Kidney capillary endothelial cell (primary cell): ENCODE data around the gene MAP3K12.
"Not testable (repeated sequence)": the region's sequence is repeated elsewhere in the genome, so short reads cannot be mapped to it uniquely, and the experiment has no call there.

Experiments
- DNase-seq: peaks from one replicate; pipeline ENCODE4 v3.0.0-alpha.2; 2018; ENCODE audit warnings: low spot score

The MAP3K12 gene, protein sequence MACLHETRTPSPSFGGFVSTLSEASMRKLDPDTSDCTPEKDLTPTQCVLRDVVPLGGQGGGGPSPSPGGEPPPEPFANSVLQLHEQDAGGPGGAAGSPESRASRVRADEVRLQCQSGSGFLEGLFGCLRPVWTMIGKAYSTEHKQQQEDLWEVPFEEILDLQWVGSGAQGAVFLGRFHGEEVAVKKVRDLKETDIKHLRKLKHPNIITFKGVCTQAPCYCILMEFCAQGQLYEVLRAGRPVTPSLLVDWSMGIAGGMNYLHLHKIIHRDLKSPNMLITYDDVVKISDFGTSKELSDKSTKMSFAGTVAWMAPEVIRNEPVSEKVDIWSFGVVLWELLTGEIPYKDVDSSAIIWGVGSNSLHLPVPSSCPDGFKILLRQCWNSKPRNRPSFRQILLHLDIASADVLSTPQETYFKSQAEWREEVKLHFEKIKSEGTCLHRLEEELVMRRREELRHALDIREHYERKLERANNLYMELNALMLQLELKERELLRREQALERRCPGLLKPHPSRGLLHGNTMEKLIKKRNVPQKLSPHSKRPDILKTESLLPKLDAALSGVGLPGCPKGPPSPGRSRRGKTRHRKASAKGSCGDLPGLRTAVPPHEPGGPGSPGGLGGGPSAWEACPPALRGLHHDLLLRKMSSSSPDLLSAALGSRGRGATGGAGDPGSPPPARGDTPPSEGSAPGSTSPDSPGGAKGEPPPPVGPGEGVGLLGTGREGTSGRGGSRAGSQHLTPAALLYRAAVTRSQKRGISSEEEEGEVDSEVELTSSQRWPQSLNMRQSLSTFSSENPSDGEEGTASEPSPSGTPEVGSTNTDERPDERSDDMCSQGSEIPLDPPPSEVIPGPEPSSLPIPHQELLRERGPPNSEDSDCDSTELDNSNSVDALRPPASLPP

DNA sequence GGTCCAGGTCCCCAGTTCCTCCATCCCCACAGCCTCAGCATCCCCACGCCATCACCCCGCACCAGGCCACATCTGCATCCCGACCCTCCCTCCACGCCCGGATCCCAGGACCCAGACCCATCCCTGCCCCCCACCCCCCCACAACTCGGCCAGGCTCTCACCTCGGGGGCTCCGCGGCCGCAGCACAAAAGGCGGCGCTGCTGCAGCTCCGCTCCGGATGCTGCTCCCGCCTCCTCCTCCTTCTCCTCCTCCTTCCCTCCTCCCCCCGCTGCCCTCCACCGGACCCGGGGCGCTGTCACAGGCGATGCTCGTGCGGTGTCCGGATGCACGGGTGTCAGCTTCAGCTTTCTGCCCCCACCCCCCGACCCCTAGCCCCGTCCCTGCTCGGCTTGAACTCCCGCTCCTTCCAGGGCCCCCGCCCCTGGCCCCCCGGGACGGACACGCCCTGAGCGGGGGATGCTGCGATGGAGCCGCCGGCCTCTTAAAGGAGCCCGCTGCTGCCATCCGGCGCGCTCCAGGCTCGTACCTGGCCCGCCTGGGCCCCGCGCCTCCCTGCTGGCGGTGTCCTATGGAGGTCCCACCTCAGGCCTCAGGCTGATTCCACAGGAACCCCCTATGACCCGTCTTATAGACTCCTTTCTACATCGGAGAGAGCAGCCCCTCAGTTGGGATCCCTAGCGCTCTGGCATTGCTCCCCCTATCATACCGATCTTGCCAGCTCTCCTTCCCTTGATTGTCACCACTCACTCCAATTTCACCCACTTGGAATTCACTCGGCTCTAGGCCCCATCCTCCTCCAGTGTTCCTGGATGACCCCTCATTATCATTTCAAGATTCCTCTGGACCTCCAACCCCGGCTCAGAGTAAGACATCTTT lies at the start of gene MAP3K12:
Gene MAP3K12 (minus strand): TSS at position 193 of the 876 bp plus-strand sequence. CDS start 12,067 bp downstream, outside the sequence.
- peak; percentile 36 for DNase-seq

DNA sequence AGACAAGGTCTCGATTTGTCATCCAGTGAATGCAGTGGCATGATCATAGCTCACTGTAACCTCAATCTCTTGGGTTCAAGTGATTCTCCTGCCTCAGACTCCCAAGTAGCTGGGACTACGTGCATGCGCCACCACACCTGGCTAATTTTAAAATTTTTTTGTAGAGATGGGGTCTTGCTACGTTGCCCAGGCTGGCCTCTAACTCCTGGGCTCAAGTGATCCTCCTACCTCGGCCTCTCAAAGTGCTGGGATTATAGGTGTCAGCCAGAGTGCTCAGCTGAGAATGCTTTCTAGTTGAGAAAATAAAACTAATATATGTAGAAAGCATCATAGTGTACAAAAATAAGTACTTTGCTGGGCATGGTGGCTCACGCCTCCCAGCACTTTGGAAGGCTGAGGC lies 49.1 kb upstream of the MAP3K12 start:
- DNase-seq: not testable (repeated sequence)

DNA sequence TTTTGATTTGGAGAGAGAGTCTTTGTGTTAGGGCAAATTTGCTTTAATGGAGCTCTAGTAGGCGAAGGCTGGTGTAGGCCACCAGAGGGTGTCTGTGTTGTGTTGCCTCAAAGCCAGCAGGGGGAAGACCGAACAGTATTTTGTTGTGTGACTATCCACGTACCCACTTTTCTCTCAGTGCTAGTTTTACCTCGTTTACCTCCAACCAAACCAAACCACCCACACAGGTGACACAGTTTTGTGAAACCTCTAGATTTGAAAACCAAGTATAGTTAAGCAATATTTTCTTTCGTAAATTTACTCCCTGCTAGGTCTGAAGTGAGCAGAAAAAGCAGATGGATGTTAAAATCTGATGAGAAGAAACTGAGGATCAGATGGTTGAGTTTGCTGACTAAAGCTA lies 44.3 kb upstream of the MAP3K12 start:
- DNase-seq: peak; percentile 48

DNA sequence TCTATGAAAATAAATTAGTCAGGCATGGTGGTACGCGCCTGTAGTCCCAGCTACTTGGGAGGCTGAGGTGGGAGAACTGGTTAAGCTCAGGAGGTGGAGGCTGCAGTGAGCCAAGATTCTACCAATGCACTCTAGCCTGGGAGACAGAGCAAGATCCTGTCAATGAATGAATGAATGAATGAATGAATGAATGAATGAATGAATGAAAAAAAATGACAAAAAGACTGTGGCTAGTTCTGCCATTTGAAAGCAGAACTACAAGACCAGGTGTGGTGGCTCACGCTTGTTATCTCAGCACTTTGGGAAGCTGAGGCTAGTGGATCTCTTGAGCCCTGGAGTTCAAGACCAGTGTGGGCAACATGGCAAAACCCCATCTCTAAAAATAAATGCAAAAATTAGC lies 40.3 kb upstream of the MAP3K12 start:
- no peak for DNase-seq

DNA sequence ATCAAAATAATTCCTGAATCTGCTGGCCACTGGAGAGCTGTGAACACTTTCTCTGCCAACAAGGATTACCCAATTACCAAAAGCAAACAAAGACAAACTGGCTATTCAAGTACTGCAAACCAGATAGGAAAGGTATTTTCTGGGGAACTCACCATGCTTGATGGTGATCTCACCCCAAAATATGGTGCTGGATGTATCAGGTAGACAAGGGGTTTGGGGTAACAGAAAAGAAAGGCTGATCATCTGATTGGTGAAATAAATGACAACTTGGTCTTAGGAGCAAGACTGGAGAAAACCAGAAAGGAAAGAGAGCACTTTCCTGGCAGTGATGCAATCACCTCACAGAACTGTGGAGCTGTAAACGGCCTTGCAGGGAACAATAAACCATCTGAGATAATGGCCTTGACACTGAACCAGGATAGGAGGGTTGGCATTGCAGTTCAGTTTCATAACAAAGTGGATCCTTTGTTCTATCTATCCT lies 39.0 kb upstream of the MAP3K12 start:
- DNase-seq: no peak

DNA sequence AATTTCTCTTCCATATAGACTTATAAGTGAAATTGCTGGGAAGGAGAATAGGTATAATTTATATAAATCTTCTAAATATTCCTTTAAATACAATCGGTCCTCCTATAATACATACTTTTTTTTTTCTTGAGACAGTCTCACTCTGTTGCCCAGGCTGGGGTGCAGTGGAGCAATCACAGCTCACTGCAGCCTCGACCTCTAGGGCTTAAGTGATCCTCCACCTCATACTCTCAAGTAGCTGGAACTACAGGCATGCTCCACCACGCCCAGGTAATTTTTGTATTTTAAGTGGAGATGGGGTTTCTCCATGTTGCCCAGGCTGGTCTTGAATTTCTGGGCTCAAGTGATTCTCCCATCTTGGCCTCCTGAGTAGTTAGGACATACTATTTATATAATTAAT lies 37.7 kb upstream of the MAP3K12 start:
- no peak for DNase-seq

DNA sequence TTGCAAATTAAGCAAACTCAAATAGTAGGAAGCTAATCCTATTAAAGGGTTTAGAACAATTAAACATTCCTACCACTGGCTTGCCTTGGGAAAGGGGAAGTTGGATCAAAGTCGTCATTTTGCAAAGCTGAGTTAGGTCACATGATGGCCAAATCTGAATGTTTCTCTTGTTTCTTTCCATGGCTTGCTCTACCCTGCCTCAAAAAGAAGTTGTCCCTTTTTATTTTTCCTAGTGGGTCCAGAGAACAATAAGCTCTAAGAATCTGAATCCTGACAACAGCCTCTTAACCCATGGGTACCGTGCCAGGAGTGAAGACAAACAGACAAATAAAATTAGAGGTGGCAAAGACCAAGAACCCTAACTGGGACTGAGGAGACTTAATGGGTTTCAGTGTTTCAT lies 34.2 kb upstream of the MAP3K12 start:
- no peak for DNase-seq

DNA sequence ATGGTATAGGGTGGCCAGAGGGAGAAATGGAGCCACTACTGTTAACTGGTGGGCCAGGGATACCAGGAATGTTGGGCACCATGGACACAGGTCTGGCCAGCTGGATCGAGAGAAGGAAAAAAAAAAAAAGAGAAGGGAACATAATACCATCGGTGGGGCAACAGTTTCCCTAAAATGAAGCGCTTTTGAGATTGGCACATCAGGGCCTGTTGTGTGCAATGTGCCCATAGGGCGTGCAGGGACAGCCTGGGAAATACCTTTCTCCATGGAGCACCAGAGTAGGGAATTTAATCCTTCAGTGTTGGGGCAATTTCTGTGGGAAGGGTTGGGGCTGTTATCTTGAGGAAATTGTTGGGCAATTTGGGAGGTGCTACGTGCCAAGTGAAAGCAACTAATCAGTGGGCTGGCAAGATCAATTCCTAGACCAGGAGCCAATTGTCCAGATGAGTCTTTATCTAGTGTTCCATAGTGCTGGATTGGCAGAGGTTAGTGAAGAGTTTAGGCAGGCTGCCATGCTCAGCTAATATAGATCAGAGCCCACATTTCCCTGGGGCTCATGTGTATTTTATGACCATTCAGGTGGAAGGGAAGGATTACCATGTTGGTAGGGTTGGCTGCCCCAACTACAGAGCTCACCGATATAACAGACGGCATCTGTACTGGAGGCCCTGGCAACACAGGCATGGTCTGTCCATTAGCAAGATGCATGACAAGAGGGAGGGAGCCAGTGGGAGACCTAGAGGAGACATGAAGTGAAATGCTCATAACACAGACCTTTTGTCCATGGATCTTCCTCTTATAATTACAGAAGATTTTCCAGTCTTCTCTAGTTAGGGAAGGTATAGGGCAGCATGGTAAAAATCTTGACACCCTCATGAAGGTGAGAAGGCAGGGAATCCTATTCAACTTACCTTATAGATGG lies 33.5 kb upstream of the MAP3K12 start:
- no peak for DNase-seq

DNA sequence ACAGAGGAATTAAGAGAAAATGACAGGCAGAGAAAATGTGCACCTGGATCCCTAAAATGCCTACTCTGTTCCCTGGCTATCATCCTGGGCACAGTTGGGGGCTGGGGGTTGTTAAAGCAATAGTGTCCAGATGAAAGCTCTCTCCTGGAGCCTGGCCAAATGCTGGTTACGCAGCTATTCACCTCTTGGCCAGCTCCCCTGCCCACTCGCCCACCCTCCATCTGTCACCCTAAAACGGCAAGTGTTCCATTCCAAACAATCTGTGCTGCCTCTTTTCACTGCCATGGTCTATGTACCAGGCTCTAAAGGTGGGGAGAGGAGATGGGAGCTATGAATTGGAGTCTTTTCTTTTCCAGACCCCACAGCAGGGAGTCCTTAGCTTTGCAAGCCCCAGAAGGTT lies 32.8 kb upstream of the MAP3K12 start:
- DNase-seq: no peak

DNA sequence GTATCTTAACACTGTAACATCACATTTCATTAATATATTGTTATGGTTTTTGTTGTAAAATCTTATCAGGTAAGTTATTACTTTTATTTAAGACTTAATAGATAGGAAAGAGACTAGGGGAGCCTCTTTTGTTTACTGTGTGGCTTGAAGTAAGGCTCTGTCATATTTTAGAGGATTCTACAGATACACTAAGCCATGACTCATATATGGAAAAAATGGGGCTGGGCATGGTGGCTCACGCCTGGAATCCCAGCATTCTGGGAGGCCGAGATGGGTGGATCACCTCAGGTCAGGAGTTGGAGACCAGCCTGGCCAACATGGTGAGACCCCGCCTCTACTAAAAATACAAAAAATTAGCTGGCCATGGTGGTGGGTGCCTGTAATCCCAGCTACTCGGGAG lies 31.7 kb upstream of the MAP3K12 start:
- no peak for DNase-seq

DNA sequence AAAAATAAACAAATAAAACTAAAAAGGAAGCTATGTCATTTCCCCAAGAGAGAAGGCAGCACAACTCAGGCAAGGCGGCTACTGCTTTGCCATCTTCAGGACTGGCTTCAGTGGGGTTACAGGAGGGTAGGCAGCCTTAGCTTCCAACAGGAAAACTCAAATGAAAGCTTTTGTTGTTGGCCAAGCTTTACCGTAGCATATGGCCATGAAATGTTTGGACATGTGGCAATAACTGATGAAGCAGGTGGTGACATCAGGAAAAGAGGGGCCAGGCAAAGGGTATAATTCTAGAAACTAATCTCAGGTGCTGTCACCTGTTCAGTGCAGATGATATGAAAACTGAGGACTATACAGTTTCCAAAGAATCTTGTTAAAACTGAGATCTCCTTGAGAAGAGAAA lies 30.8 kb upstream of the MAP3K12 start:
- no peak for DNase-seq

DNA sequence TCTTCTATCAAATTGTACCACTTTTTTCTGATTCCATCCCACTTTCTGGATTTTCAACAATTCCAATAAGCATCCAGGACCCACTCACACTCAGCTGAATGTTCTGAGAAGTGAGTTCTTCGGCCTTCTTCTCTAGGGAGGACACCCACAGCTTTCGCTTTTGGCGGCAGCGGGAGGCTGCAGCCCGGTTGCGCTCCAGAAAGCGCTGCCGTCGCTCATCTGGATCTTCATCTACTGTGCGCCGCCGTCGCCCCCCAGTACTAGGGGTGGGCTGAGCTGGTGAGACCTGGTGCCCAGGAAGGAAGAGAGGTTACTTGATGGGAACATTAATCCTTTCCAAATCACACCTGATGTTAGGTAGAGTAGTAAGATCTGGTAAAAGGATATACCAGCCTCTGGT lies 25.2 kb upstream of the MAP3K12 start:
- DNase-seq: no peak

DNA sequence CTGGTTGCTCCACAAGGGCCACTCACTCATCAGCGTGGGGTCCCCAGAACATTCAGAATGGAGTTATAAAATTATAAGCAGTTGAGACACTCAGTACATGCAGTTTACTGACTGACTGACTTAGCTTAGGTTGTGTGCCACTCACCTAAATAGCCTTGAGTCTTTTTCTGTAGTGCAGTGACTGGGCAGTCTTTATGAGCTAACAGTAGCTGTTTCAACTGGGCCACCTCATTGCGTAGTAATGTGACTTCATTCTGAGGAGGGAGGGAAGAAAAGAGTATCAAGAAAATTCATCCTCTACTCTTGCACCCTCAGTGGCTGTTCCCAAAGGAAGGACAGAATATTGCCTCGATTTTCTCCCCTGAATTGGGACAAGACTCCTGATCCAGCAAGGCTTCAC lies 23.9 kb upstream of the MAP3K12 start:
- no peak for DNase-seq

DNA sequence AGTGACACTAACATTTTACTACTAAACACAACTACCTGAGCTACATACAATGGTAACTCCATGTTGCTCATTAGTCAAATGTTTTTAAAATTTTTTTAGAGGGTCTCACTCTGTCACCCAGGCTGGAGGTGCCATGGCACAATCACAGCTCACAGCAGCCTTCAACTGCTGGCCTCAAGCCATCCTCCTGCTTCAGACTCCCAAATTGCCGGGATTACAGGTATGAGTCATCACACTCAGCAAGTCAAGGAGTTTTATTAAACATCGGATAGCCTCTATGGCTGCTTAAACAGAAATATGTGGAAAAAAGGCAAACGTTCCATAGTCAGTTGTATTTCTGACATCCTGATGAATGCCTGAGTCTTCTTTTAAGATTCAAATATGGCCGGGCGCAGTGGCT lies 19.1 kb upstream of the MAP3K12 start:
- DNase-seq: no peak

DNA sequence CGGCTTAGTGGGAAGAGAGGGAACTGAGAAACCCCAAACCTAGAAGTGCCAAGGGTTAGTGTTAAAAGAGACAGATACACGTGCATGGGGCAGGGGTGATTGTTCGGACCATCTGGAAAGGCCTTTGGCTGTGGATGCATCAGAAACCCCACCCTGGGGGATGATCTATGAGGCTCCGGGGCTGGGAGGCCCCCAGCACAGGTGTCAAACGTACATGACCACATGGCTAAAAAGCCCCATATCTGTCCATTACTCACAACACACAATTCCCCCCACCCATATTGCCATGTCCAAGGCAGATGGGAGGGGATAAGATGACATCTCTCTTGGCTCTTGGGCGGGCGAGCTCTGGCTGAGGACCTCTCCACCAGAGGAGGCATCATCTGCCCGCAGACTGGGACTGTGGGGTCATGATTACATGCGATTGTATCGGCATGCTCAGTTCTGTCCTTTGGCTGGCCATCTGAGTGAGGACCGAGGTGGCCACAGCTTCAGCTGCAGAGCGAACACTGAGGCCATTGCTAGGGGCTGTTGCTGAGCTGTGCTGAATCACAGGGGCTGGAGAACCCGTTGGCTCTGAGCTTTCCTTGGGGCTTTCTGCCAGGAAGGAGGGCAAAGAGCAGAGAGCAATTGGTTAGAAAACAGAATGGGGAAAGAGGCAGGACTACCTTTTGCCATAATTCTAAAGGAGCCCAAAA lies 17.6 kb upstream of the MAP3K12 start:
- DNase-seq: no peak

DNA sequence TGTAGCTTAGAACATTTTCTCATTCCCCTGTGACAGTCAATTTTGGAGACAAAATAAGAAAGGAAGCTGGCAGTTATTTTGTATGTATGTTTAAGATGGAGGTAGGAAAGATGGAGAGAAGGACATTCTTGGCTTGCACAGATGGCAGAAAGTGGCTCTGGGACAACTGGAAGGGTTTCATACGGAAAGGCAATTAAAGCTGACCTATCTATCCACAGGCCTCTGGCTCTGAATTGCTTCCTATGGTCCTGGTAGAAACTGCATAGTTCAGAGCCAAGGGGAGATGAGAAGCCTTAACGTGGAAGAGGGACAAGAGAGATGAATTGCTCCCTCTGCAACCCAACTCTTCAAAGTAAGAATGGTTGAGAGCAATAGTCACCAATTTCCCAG lies 16.0 kb upstream of the MAP3K12 start:
- no peak for DNase-seq

DNA sequence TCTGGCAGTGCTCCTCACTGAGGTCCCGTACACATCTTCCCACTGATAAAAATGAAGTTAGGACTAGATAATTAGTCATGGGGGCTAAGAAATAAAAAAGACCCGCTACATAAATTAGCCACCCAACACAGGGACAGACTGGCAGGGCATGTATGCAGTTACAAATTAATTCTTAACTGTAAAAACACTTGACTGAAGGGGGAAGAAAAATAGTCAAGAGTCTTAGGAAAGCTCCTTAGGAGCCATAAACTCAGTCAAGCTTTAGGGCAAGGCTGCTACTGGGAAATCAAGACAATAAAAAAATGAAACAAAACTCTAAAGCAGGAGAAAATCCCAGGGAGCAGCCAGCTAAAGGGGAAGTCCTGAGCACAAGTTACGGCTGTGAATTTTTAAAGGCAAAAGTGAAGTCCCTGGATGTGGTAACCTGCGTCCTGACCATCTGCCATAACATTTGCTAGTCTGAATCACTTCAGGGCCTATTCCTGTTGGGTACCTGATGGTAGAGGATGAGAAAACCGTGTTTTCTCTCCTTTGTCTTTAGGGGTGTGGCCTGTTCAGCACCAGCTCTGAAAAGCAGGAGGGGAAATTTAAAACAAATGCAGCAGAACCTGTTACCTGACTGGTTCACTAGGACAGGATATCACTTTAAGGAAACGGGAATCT lies 15.5 kb upstream of the MAP3K12 start:
- no peak for DNase-seq

DNA sequence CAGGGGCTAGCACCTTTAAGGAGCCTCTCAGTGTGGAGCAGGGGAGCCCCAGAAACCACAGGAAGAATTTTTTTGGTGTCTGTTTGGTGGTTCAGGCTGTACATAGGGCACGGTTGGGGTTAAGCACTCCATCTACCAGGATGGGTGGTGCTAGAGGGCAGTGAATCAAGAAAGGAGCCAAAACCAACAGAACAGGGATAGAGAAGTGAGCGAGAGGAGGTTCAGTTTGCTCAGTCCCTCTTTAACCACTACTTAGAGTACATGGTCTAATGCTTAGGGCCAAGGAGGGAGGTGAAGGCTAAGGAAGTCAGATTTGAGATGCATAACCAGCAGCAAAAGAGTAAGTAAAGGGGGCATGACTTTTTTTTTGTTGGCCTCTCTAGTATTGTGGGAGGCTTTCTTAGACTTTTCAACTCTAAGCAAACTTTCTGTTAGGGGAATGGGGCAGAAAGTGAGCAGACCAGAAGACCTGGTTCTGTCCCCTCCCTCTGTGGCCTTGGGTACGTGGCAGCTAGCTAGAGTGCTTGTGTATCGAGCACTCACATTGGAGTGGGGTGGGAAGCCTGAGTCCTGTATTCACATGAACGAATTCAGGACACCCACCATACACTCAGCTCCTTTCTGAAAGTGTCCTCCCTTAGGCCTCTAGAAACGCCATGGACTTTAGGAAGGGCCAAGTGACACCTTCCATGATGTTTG lies 14.6 kb upstream of the MAP3K12 start:
- no peak for DNase-seq

DNA sequence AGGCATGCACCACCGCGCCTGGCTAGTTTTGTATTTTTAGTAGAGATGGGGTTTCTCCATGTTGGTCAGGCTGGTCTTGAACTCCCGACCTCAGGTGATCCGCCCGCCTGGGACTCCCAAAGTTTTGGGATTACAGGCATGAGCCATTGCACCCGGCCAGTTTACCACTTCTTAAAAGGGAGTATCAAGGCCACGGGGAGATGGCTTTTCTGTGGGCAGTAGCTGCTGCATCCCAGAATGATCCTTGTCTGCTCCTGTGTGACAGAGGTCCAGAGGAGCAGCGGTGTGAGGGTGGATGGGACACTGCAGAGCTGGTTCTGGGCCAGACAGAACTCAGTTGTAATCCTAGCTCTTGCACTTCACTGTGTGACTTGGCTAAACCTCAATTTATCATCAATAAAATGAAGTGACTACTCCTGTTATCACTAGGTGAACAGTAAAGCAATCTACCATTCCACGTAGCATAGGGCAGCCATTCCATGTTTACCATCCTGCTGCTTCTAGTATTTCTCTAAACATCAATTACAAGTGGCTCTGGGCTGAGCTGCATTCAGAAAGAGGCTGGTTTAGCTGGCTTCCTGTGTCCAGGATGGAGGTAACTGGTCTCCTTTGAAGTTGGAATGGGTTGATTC lies 11.0 kb upstream of the MAP3K12 start:
- DNase-seq: no peak
